GM12878 (cell line): ENCODE measurements around the gene TPM4. TPM values are rescaled to one million over a fixed set of nuclear protein-coding genes. Genes with fewer than 3 reads are reported as not detected.

Source experiments
- CEBPB ChIP-seq, 2 experiments: fragments of 150-350 bp in 1 of 2; IDR thresholded peaks; 2 replicates each; pipeline ENCODE4 v1.6.1; 2012 to 2014; ENCODE audit warnings: low read depth in 2 of 2, low read length in 2 of 2, borderline replicate concordance in 1 of 2, inconsistent platforms in 1 of 2
- CHD2 ChIP-seq: IDR thresholded peaks from 2 replicates; pipeline ENCODE4 v1.6.1; 2011; ENCODE audit warnings: low read depth, low read length, improper control_type of control experiment, borderline replicate concordance
- ESRRA ChIP-seq: IDR thresholded peaks from 2 replicates; pipeline ENCODE4 v1.6.1; 2012; ENCODE audit warnings: mild to moderate bottlenecking, low read length, improper control_type of control experiment
- MXI1 ChIP-seq: fragments of 150-350 bp; IDR thresholded peaks from 2 replicates; pipeline ENCODE4 v1.6.1; 2011; ENCODE audit warnings: low read depth, mild to moderate bottlenecking, inconsistent platforms, low read length, improper control_type of control experiment
- NBN ChIP-seq: fragments of 450-650 bp; IDR thresholded peaks from 2 replicates; pipeline ENCODE4 v1.6.1; 2016
- PAX5 ChIP-seq: IDR thresholded peaks from 2 replicates; pipeline ENCODE4 v1.6.1; 2011; ENCODE audit warnings: low read depth, low read length, borderline replicate concordance
- RUNX3 ChIP-seq: IDR thresholded peaks from 2 replicates; pipeline ENCODE4 v1.6.1; 2012; ENCODE audit warnings: low read length, inconsistent platforms
- SPI1 ChIP-seq: IDR thresholded peaks from 2 replicates; pipeline ENCODE4 v1.6.1; 2011; ENCODE audit warnings: low read depth, mild to moderate bottlenecking, low read length, moderate library complexity, borderline replicate concordance; ENCODE audit not compliant: insufficient read depth
- TBL1XR1 ChIP-seq: IDR thresholded peaks from 2 replicates; pipeline ENCODE4 v1.6.1; 2012; ENCODE audit warnings: low read depth, low read length, improper control_type of control experiment
- ZNF207 ChIP-seq: fragments of 450-650 bp; IDR thresholded peaks from 2 replicates; pipeline ENCODE4 v1.6.1; 2014; ENCODE audit warnings: antibody characterized with exemption, mild to moderate bottlenecking, borderline replicate concordance
- ZNF24 ChIP-seq: fragments of 450-650 bp; IDR thresholded peaks from 2 replicates; pipeline ENCODE4 v1.6.1; 2017; ENCODE audit warnings: antibody characterized with exemption, mild to moderate bottlenecking
- polyA plus RNA-seq, 11 experiments: library from polyadenylated mRNA; depleted of rRNA in 4 of 11; unstranded in 6 of 11; stranded (reverse) in 5 of 11; fragments of >200 nt; fragmentation: Nextera tagmentation in 4 of 11; fragmentation: Illumina TruSeq in 1 of 11; extraction: Ambion mirVana in 4 of 11; extraction: Trizol in 1 of 11; gene quantifications; 1 replicate in 1 of 11; 2 replicates in 10 of 11; pipeline versions ENCODE4 v1.2.1 to v1.2.3, GENCODE V29; 2011 to 2016; ENCODE audit warnings: inconsistent platforms in 2 of 11, missing spikeins in 2 of 11, low read depth in 1 of 11
- total RNA-seq, 4 experiments: library from RNA; depleted of rRNA in 3 of 4; stranded (reverse); fragments of >200 nt in 3 of 4; fragmentation: Illumina TruSeq in 1 of 4; extraction: Trizol in 1 of 4; gene quantifications; 2 replicates each; pipeline versions ENCODE4 v1.2.1 to v1.2.3, GENCODE V29; 2013 to 2021
- TF ChIP-seq, protein P1 (sequence below): fragments of 450-650 bp; IDR thresholded peaks from 2 replicates; pipeline ENCODE4 v1.6.1; 2018; ENCODE audit warnings: borderline replicate concordance, mild to moderate bottlenecking; ENCODE audit not compliant: partially characterized antibody
- TF ChIP-seq, protein P2 (sequence below): IDR thresholded peaks from 2 replicates; pipeline ENCODE4 v1.6.1; 2011; ENCODE audit warnings: borderline replicate concordance, low read depth, mild to moderate bottlenecking, moderate library complexity, low read length; ENCODE audit not compliant: insufficient read depth, poor library complexity, severe bottlenecking
- TF ChIP-seq, protein P3 (sequence below): fragments of 450-650 bp; IDR thresholded peaks from 2 replicates; pipeline ENCODE4 v1.6.1; 2016; ENCODE audit warnings: mild to moderate bottlenecking, moderate library complexity, borderline replicate concordance
- TF ChIP-seq, protein P4 (sequence below): IDR thresholded peaks from 2 replicates; pipeline ENCODE4 v1.6.1; 2012; ENCODE audit warnings: low read depth, low read length, improper control_type of control experiment

Gene TPM4
- total and polyA plus RNA-seq, 10 of the 15 experiments (the other 5 are each of a cell fraction or from before 2014, with no cell fraction given): 183 to 620 (median 407) TPM

DNA sequence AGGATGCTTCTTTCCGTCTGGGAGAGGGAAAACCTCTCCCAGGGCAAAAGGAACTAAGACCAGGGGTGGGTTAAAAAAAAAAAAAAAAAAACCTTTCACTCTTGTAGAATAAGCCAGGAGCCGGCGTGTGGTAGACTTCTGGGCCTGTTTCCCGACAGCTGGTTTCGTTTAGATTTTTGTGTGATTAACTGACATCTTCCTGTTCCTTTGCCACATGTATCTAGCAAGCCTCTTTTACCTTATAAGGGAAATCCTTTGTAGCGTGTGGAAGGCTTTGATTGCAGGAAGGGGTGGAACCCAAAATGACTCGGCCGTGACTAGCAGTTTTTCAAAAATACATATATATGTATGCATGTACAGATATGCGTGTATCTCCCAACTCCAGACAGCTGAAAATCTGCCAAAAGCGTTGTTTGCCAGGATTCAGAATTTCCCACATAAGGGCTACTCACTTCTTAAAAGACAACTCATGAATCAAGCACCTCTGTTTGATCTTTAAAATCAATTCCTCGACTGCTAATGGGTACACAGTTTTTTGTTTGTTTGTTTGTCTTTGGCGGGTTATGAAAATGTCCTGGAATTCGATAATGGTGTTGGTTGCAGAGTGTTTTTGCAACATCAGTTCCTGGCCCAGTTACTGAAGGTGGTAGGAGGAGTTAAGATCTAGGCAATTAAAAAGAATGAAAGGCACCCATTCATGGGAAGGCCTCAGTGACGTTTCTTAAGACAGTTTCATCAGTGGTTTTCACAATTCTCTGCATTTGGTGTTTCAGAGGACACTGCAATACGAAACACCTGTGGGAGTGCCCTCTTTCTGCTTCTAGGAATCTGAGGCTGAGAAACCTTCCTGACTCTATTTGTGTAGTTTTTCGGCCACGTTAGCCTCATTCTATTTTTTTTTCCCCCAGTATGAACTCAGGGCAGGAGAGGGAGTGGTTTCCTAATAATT is 2.7 kb downstream of the TPM4 start (continued):
- TF ChIP-seq, protein P1, sequence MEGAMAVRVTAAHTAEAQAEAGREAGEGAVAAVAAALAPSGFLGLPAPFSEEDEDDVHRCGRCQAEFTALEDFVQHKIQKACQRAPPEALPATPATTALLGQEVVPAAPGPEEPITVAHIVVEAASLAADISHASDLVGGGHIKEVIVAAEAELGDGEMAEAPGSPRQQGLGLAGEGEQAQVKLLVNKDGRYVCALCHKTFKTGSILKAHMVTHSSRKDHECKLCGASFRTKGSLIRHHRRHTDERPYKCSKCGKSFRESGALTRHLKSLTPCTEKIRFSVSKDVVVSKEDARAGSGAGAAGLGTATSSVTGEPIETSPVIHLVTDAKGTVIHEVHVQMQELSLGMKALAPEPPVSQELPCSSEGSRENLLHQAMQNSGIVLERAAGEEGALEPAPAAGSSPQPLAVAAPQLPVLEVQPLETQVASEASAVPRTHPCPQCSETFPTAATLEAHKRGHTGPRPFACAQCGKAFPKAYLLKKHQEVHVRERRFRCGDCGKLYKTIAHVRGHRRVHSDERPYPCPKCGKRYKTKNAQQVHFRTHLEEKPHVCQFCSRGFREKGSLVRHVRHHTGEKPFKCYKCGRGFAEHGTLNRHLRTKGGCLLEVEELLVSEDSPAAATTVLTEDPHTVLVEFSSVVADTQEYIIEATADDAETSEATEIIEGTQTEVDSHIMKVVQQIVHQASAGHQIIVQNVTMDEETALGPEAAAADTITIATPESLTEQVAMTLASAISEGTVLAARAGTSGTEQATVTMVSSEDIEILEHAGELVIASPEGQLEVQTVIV: no peak
- TF ChIP-seq RUNX3 (peak; percentile 74), CEBPB (IDR thresholded peaks at IDR 0.05; ENCODE audit: borderline replicate concordance in 1 of 2, low read depth in 2 of 2, low read length in 2 of 2) (no peak; a peak in 1 of 4 replicates), NBN (peak; percentile 49), PAX5 (peak; percentile 74), TBL1XR1 (no peak), CHD2 (0 out of 2 replicates have a peak, but pooled peaks have one; percentile 17), ZNF24 (no peak), ESRRA (no peak), SPI1 (peak; percentile 3; the same call in 1 of the 2 replicates), ZNF207 (no peak), MXI1 (peak; percentile 84)
- TF ChIP-seq, protein P2, sequence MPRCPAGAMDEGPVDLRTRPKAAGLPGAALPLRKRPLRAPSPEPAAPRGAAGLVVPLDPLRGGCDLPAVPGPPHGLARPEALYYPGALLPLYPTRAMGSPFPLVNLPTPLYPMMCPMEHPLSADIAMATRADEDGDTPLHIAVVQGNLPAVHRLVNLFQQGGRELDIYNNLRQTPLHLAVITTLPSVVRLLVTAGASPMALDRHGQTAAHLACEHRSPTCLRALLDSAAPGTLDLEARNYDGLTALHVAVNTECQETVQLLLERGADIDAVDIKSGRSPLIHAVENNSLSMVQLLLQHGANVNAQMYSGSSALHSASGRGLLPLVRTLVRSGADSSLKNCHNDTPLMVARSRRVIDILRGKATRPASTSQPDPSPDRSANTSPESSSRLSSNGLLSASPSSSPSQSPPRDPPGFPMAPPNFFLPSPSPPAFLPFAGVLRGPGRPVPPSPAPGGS: no peak
- TF ChIP-seq, protein P3, sequence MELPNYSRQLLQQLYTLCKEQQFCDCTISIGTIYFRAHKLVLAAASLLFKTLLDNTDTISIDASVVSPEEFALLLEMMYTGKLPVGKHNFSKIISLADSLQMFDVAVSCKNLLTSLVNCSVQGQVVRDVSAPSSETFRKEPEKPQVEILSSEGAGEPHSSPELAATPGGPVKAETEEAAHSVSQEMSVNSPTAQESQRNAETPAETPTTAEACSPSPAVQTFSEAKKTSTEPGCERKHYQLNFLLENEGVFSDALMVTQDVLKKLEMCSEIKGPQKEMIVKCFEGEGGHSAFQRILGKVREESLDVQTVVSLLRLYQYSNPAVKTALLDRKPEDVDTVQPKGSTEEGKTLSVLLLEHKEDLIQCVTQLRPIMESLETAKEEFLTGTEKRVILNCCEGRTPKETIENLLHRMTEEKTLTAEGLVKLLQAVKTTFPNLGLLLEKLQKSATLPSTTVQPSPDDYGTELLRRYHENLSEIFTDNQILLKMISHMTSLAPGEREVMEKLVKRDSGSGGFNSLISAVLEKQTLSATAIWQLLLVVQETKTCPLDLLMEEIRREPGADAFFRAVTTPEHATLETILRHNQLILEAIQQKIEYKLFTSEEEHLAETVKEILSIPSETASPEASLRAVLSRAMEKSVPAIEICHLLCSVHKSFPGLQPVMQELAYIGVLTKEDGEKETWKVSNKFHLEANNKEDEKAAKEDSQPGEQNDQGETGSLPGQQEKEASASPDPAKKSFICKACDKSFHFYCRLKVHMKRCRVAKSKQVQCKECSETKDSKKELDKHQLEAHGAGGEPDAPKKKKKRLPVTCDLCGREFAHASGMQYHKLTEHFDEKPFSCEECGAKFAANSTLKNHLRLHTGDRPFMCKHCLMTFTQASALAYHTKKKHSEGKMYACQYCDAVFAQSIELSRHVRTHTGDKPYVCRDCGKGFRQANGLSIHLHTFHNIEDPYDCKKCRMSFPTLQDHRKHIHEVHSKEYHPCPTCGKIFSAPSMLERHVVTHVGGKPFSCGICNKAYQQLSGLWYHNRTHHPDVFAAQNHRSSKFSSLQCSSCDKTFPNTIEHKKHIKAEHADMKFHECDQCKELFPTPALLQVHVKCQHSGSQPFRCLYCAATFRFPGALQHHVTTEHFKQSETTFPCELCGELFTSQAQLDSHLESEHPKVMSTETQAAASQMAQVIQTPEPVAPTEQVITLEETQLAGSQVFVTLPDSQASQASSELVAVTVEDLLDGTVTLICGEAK: no peak
- TF ChIP-seq, protein P4, sequence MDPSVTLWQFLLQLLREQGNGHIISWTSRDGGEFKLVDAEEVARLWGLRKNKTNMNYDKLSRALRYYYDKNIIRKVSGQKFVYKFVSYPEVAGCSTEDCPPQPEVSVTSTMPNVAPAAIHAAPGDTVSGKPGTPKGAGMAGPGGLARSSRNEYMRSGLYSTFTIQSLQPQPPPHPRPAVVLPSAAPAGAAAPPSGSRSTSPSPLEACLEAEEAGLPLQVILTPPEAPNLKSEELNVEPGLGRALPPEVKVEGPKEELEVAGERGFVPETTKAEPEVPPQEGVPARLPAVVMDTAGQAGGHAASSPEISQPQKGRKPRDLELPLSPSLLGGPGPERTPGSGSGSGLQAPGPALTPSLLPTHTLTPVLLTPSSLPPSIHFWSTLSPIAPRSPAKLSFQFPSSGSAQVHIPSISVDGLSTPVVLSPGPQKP: no peak; the same call in 1 of the 2 replicates
